HG03139 (cell line): ENCODE results near the gene ENOPH1.
"Not testable (repeated sequence)": the region's sequence is repeated elsewhere in the genome, so short reads cannot be mapped to it uniquely, and the experiment has no call there.

ENCODE experiments used
- ATAC-seq: cut with Tn5 transposase; IDR thresholded peaks from one replicate; pipeline ENCODE4 v1.9.1; 2021; ENCODE audit not compliant: unreplicated experiment

Gene ENOPH1

GRCh38 chr4:82467471-82467870 is 37.1 kb downstream of the ENOPH1 start:
- no peak for ATAC-seq

GRCh38 chr4:82469791-82470345 is 39.5 kb downstream of the ENOPH1 start:
- no peak for ATAC-seq

- ATAC-seq = not testable (repeated sequence)
Observed at GRCh38 chr4:82473080-82473479, 42.7 kb downstream of the ENOPH1 start.

GRCh38 chr4:82473621-82474164 is 43.3 kb downstream of the ENOPH1 start:
- ATAC-seq = no peak

GRCh38 chr4:82475931-82476330 is 45.5 kb downstream of the ENOPH1 start:
- ATAC-seq = not testable (repeated sequence)

- not testable (repeated sequence) for ATAC-seq
Observed at GRCh38 chr4:82477469-82477868, 47.1 kb downstream of the ENOPH1 start.

DNA sequence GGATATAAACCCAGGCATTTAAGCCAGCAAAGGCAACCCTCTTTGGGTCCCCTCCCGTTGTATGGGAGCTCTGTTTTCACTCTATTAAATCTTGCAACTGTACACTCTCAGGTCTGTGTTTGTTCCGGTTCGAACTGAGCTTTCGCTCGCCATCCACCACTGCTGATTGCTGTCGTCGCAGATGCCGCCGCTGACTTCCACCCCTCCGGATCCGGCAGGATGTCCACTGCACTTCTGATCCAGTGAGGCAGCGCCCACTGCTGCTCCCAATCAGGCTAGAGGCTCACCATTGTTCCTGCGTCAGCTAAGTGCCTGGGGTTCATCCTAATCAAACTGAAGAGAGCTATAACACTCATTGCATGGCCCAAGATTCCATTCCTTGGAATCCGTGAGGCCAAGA is 49.2 kb downstream of the ENOPH1 start:
- no peak for ATAC-seq

- no peak for ATAC-seq
Observed at GRCh38 chr4:82480771-82481505, 50.5 kb downstream of the ENOPH1 start.

DNA sequence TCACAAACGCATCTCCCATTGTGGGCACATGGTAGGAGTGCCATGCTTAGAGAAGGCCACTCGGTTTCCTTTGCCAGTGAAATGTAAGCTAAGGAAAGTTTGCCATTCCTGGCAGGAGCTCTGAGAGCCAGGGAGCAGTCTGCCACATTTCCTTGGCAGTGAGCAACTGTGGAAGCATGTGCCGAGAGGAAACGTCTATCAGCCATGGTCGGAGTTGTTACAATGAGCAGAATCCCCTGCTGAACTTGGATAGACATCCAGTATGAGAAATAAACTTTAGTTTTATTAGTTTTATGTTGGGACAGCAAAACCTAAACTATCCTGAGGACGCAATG is 51.1 kb downstream of the ENOPH1 start:
- ATAC-seq = no peak

DNA sequence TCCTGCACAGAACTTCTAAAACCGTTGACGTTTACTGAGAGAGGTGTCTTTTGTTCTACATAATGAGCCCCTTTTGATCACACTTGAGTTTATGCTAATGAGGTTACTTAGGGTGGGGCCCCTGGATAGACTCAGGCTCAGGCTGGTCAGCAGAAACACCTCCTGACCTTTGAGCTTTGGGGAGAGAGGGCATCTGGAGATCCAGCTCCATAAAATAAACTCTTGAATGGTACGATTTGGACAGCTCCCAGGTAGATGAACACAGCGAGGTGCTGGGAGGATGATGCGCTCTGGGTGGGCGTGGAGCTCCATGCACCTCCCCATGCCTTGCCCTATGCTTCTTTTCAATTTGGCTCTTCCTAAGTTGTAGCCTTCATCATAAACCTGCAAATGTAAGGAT is 52.0 kb downstream of the ENOPH1 start:
- ATAC-seq = no peak

DNA sequence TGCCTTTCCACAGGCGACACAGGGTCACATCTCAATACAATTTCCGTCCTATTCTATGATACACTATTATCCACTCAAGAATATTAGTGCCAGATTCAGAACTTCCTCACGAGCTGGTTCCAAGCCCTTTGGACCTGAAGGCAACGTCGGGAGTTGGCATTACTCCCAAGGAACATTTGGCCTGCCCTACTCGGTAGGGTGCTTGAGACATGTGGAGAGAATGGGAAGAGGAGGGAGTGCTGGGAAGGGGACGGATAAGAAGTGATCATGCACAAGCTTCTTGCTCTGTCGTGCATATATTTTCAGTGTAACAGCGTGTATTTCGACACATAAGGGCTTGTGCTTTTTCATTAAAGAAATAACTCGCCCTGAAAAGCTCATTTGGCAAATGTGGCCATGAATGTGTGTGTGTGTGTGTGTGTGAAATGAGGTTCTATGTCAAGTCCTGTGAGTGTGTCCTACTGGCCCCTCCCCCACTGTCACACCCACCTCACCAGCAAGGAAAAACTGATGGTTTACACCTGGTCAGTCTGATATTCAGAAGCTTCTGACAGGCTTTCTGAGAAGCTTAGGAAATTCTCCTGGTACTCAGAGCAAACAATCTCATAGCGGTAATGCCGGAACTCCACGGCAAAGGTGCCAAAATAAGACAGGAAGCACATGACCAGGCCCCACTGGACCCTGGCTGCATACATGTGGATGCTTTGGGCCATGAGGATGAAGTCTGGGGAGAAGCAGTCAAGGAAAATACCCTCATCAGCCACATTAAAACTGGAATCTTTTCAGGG is 54.8 kb downstream of the ENOPH1 start:
- no peak for ATAC-seq

DNA sequence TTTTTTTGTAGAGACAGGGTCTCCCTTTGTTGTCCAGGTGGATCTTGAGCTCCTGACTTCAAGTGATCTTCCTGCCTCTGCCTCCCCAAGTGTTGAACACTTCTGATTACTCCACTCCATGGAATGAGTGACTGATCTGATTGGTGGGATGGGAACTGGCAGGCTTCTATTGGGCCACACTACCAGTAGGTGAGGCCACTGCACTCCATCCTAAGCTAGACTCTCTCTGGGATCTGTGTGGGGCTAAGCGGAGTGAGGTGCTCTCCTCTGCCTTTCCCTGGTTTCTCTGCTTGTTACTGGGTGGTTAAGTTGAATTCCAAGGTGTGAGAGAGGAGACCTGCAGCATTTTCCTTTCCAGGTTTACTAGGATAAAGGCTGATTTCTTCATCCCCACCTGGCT is 58.7 kb downstream of the ENOPH1 start:
- no peak for ATAC-seq

DNA sequence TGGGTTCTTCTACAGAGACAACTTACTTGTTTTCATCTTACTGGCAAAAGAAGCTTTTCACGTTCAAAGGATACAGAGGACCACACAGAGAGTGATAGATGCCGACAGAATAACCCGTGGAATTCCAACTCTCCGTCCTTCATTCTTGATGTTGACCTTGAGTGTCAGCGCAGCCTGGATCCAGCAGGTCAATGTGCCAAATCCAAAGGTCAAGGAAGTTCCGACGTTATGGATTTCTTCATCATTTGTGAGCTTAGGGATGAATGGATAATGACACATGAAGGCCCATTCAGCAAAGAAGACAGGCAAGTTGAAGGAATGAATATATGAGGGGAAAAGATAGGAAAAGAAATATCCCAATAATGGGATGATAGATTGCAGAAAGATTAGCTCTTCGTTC is 59.6 kb downstream of the ENOPH1 start:
- ATAC-seq = no peak

DNA sequence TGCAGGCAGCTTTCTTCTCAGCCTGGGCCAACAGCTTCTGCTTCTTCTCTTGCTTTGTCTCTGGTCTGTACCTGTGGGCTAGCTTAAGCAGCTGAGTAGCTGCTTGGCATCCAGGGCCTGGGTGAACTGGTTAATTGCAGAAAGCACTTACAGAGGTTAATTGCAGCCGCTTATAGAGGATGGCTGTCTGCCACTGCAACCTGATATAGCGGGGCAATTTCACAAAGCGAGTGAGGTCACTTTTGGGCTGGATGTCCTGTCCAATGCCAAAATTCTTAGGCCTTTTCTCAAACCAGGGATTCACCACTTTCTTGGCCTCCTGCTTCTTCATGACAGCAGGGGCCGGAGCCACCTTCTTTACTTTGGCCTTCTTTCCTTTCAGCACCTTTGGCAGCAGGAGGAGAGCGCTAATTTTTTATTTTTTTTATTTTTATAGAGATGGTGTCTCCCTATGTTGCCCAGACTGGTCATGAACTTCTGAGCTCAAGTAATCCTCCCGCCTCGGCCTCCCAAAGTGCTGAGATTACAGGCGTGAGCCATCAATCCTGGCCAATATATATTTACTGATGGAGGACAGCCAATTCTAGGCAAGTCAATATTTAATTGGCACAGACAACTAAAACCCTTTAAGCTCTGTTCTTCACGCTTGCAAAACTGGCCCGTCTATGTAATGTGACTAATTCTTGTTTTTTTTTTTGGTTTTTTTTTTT is 61.0 kb downstream of the ENOPH1 start:
- ATAC-seq = no peak

DNA sequence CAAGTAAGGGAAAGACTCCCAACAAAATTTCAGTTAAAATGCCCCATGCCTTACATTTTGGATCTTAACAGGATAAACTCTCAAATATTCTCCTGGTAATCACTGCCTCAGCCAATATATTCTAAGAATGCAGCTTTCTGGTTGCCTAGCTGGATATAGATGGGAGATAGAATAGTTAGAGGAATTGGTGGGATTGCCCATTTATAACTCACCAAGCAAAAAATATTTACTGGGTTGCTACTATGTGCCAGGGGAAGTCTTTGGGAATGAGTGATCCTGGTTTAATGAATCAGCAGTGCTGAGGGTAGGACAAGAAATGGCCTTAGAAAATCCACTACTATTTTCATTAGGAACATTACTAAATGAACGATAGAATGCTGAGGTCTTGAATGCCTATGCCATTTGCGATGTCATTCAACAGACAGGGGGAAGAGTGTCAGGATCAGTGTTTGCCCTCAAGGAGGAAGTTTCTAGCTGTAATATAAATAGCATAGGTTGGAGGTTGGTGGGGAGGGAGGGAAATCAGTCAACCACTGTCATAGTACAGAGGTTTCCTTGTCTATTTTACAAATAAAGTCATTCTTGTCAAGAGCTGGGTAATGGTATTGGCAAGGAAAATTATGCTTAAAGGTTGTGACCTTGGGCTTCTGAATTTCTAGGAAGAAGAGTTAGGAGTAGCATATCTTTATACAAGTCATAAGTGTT is 63.5 kb downstream of the ENOPH1 start:
- ATAC-seq = no peak

- no peak for ATAC-seq
Observed at GRCh38 chr4:82495666-82496065, 65.3 kb downstream of the ENOPH1 start.

DNA sequence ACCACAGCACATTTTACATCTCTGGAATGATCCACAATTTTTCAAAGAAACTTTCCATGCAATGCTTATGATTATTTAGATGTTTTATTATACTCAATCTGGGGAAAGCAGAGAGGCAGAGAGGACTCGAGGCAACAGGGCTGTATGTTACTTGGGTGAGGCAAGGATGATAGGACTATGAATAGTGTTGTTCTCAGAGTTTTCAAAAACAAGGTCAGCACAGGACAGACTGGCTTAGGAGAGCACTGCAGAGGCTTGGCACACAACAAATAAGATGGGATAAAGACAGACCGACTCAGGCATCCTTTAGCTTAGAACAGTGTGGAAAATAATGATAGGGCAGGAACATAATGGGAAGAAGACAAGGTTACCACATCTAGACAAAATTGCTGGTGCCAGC is 66.0 kb downstream of the ENOPH1 start:
- ATAC-seq = no peak

GRCh38 chr4:82499738-82500434 is 69.5 kb downstream of the ENOPH1 start:
- no peak for ATAC-seq

GRCh38 chr4:82500435-82501153 is 70.2 kb downstream of the ENOPH1 start:
- ATAC-seq = no peak

GRCh38 chr4:82501154-82501442 is 70.7 kb downstream of the ENOPH1 start:
- ATAC-seq = no peak
